ENCODE data around the gene SOX5.

SOX5 gene

GRCh38 chr12:23950210-23950774 lies 822 bp upstream of the SOX5 start:
- Histone ChIP-seq H2BK120ac (ENCODE audit: insufficient read depth, low read length, poor library complexity) (peak overlapping the region; percentile 16), H2AFZ (ENCODE audit: insufficient read depth, low read length, poor library complexity) (no peak overlapping the region), H3K9ac (ENCODE audit: low read length) (no peak overlapping the region), H3K4me1 (ENCODE audit: control insufficient read depth in 1 of 2, insufficient read depth in 2 of 2, low read length in 2 of 2) (peaks cover 0 to 2% of the 10 kb centered on the region in 2 experiments), H3K4me3 (ENCODE audit: low read depth, low read length) (no peak overlapping the region), H3K27me3 (ENCODE audit: insufficient read depth, low read length) (no peaks in the 10 kb centered on the region), H4K12ac (ENCODE audit: low read depth, low read length) (no peak overlapping the region), H3K9me3 (ENCODE audit: insufficient read depth, low read depth, low read length) (no peaks in the 10 kb centered on the region), H3K18ac (ENCODE audit: low read length) (no peak overlapping the region), H2BK5ac (ENCODE audit: low read depth, low read length, poor library complexity) (peak overlapping the region; percentile 78), H2AK5ac (ENCODE audit: low read length) (no peak overlapping the region), H3K4me2 (ENCODE audit: low read length) (peak overlapping the region; percentile 90), H3K14ac (ENCODE audit: low read length) (peak overlapping the region; percentile 42), H3K79me2 (ENCODE audit: control insufficient read depth, insufficient read depth, low read length, poor library complexity) (no peaks in the 10 kb centered on the region), H2BK12ac (ENCODE audit: low read length) (peak overlapping the region; percentile 19), H4K8ac (ENCODE audit: low read depth, low read length) (peak overlapping the region; percentile 32), H3K36me3 (ENCODE audit: control insufficient read depth in 1 of 2, insufficient read depth in 2 of 2, low read length in 2 of 2) (no peaks in the 10 kb centered on the region), H3K79me1 (ENCODE audit: low read length) (peaks cover 11% of the 10 kb centered on the region), H3K4ac (ENCODE audit: low read depth, low read length) (no peak overlapping the region), H3K27ac (ENCODE audit: low read depth, low read length) (peak overlapping the region; percentile 89), H3K23ac (ENCODE audit: low read length) (no peak overlapping the region), H4K91ac (ENCODE audit: low read depth, low read length) (peak overlapping the region; percentile 53)
- DNase-seq: no peak
- no CpG with 5 or more reads among the region's 17 CpGs for WGBS (ENCODE audit: extremely low coverage, insufficient coverage, insufficient read length)

- no peak overlapping the region for H3K4ac ChIP-seq (ENCODE audit: low read depth, low read length)
- H3K23ac ChIP-seq (ENCODE audit: low read length): no peak overlapping the region
- no peaks in the 10 kb centered on the region for H3K79me2 ChIP-seq (ENCODE audit: control insufficient read depth, insufficient read depth, low read length, poor library complexity)
- H3K27ac ChIP-seq (ENCODE audit: low read depth, low read length): no peak overlapping the region
- peak overlapping the region; percentile 45 for H3K4me2 ChIP-seq (ENCODE audit: low read length)
- no CpG with 5 or more reads among the region's 4 CpGs for WGBS (ENCODE audit: extremely low coverage, insufficient coverage, insufficient read length)
- no peak overlapping the region for H2AK5ac ChIP-seq (ENCODE audit: low read length)
- no peak overlapping the region for H4K12ac ChIP-seq (ENCODE audit: low read depth, low read length)
- H2BK120ac ChIP-seq (ENCODE audit: insufficient read depth, low read length, poor library complexity): no peak overlapping the region
- no peak overlapping the region for H2BK5ac ChIP-seq (ENCODE audit: low read depth, low read length, poor library complexity)
- H3K9me3 ChIP-seq (ENCODE audit: insufficient read depth, low read depth, low read length): no peaks in the 10 kb centered on the region
- peaks cover 0 to 4% of the 10 kb centered on the region in 2 experiments for H3K4me1 ChIP-seq (ENCODE audit: control insufficient read depth in 1 of 2, insufficient read depth in 2 of 2, low read length in 2 of 2)
- H3K18ac ChIP-seq (ENCODE audit: low read length): no peak overlapping the region
- H3K14ac ChIP-seq (ENCODE audit: low read length): no peak overlapping the region
- no peak overlapping the region for H3K4me3 ChIP-seq (ENCODE audit: low read depth, low read length)
- DNase-seq: no peak
- H2AFZ ChIP-seq (ENCODE audit: insufficient read depth, low read length, poor library complexity): no peak overlapping the region
- H3K9ac ChIP-seq (ENCODE audit: low read length): no peak overlapping the region
- no peak overlapping the region for H4K91ac ChIP-seq (ENCODE audit: low read depth, low read length)
- H3K36me3 ChIP-seq (ENCODE audit: control insufficient read depth in 1 of 2, insufficient read depth in 2 of 2, low read length in 2 of 2): no peaks in the 10 kb centered on the region
- no peak overlapping the region for H4K8ac ChIP-seq (ENCODE audit: low read depth, low read length)
- peaks cover 11% of the 10 kb centered on the region for H3K79me1 ChIP-seq (ENCODE audit: low read length)
- no peak overlapping the region for H2BK12ac ChIP-seq (ENCODE audit: low read length)
- H3K27me3 ChIP-seq (ENCODE audit: insufficient read depth, low read length): no peaks in the 10 kb centered on the region
Measured at GRCh38 chr12:23948291-23948690, 1.2 kb downstream of the SOX5 start.

GRCh38 chr12:23947395-23947794 lies 2.1 kb downstream of the SOX5 start:
- Histone ChIP-seq H3K18ac (ENCODE audit: low read length) (no peak overlapping the region), H3K36me3 (ENCODE audit: control insufficient read depth in 1 of 2, insufficient read depth in 2 of 2, low read length in 2 of 2) (no peaks in the 10 kb centered on the region), H2AK5ac (ENCODE audit: low read length) (no peak overlapping the region), H2BK120ac (ENCODE audit: insufficient read depth, low read length, poor library complexity) (no peak overlapping the region), H3K4ac (ENCODE audit: low read depth, low read length) (no peak overlapping the region), H2AFZ (ENCODE audit: insufficient read depth, low read length, poor library complexity) (no peak overlapping the region), H3K14ac (ENCODE audit: low read length) (no peak overlapping the region), H3K4me2 (ENCODE audit: low read length) (no peak overlapping the region), H4K12ac (ENCODE audit: low read depth, low read length) (no peak overlapping the region), H3K4me1 (ENCODE audit: control insufficient read depth in 1 of 2, insufficient read depth in 2 of 2, low read length in 2 of 2) (peaks cover 0 to 4% of the 10 kb centered on the region in 2 experiments), H3K79me1 (ENCODE audit: low read length) (peaks cover 11% of the 10 kb centered on the region), H3K9me3 (ENCODE audit: insufficient read depth, low read depth, low read length) (no peaks in the 10 kb centered on the region), H3K4me3 (ENCODE audit: low read depth, low read length) (no peak overlapping the region), H3K79me2 (ENCODE audit: control insufficient read depth, insufficient read depth, low read length, poor library complexity) (no peaks in the 10 kb centered on the region), H4K91ac (ENCODE audit: low read depth, low read length) (no peak overlapping the region), H2BK5ac (ENCODE audit: low read depth, low read length, poor library complexity) (no peak overlapping the region), H3K27me3 (ENCODE audit: insufficient read depth, low read length) (no peaks in the 10 kb centered on the region), H3K27ac (ENCODE audit: low read depth, low read length) (no peak overlapping the region), H3K9ac (ENCODE audit: low read length) (no peak overlapping the region), H3K23ac (ENCODE audit: low read length) (no peak overlapping the region), H2BK12ac (ENCODE audit: low read length) (no peak overlapping the region), H4K8ac (ENCODE audit: low read depth, low read length) (no peak overlapping the region)
- no peak for DNase-seq
- no CpG with 5 or more reads among the region's 2 CpGs for WGBS (ENCODE audit: extremely low coverage, insufficient coverage, insufficient read length)

GRCh38 chr12:23945249-23945648 lies 4.2 kb downstream of the SOX5 start:
- no peak for DNase-seq
- H4K12ac ChIP-seq (ENCODE audit: low read depth, low read length): no peak overlapping the region
- H3K4me3 ChIP-seq (ENCODE audit: low read depth, low read length): no peak overlapping the region
- no peak overlapping the region for H2AK5ac ChIP-seq (ENCODE audit: low read length)
- no peak overlapping the region for H2BK5ac ChIP-seq (ENCODE audit: low read depth, low read length, poor library complexity)
- no peak overlapping the region for H3K14ac ChIP-seq (ENCODE audit: low read length)
- H4K91ac ChIP-seq (ENCODE audit: low read depth, low read length): no peak overlapping the region
- H3K36me3 ChIP-seq (ENCODE audit: control insufficient read depth in 1 of 2, insufficient read depth in 2 of 2, low read length in 2 of 2): no peaks in the 10 kb centered on the region
- H3K27ac ChIP-seq (ENCODE audit: low read depth, low read length): no peak overlapping the region
- H2AFZ ChIP-seq (ENCODE audit: insufficient read depth, low read length, poor library complexity): no peak overlapping the region
- no CpG with 5 or more reads among the region's 2 CpGs for WGBS (ENCODE audit: extremely low coverage, insufficient coverage, insufficient read length)
- peaks cover 2% of the 10 kb centered on the region for H3K79me1 ChIP-seq (ENCODE audit: low read length)
- no peak overlapping the region for H3K9ac ChIP-seq (ENCODE audit: low read length)
- H3K79me2 ChIP-seq (ENCODE audit: control insufficient read depth, insufficient read depth, low read length, poor library complexity): no peaks in the 10 kb centered on the region
- H3K23ac ChIP-seq (ENCODE audit: low read length): no peak overlapping the region
- no peak overlapping the region for H3K18ac ChIP-seq (ENCODE audit: low read length)
- no peak overlapping the region for H3K4me2 ChIP-seq (ENCODE audit: low read length)
- H2BK12ac ChIP-seq (ENCODE audit: low read length): no peak overlapping the region
- H4K8ac ChIP-seq (ENCODE audit: low read depth, low read length): no peak overlapping the region
- H3K9me3 ChIP-seq (ENCODE audit: insufficient read depth, low read depth, low read length): no peaks in the 10 kb centered on the region
- H3K4me1 ChIP-seq (ENCODE audit: control insufficient read depth in 1 of 2, insufficient read depth in 2 of 2, low read length in 2 of 2): peaks cover 0 to 2% of the 10 kb centered on the region in 2 experiments
- H3K27me3 ChIP-seq (ENCODE audit: insufficient read depth, low read length): no peaks in the 10 kb centered on the region
- no peak overlapping the region for H3K4ac ChIP-seq (ENCODE audit: low read depth, low read length)
- no peak overlapping the region for H2BK120ac ChIP-seq (ENCODE audit: insufficient read depth, low read length, poor library complexity)
